H1 (cell line): ENCODE results near the gene FGF14. TPM values are rescaled to one million over a fixed set of nuclear protein-coding genes. Genes with fewer than 3 reads are reported as not detected.

Experiments used
- CTCF ChIA-PET: fragments of 300-600 bp; sonication (Branson Sonifier 250); formaldehyde crosslinking; loops from one replicate; lab custom pipeline; 2021; ENCODE audit not compliant: partially characterized antibody; lab: Charles Lee
- POLR2A ChIA-PET: fragments of 300-600 bp; sonication (Branson Sonifier 250); formaldehyde crosslinking; loops from one replicate; lab custom pipeline; 2021; ENCODE audit warnings: inconsistent platforms; ENCODE audit not compliant: partially characterized antibody; lab: Charles Lee
- DNase-seq, 2 experiments: peaks; one replicate each; pipeline versions ENCODE4 v3.0.0 to v3.0.0-alpha.2; 2010 to 2022; ENCODE audit warnings: low spot score in 2 of 2, low read depth in 1 of 2, mixed read lengths in 1 of 2
- FAIRE-seq: peaks from 2 replicates; lab custom pipeline; 2011; peaks lifted over from hg19 to GRCh38; lab: Jason Lieb, UNC
- H2AFZ ChIP-seq: 2 replicates; pipeline ENCODE4 v1.8.1; 2012; ENCODE audit warnings: low read length, inconsistent platforms
- H2AK5ac ChIP-seq: 2 replicates; pipeline ENCODE4 v1.6.1; 2013; ENCODE audit warnings: low read depth, low read length
- H2BK120ac ChIP-seq: replicated peaks from 2 replicates; pipeline ENCODE3; 2013; ENCODE audit warnings: low read depth, low read length, inconsistent platforms
- H2BK12ac ChIP-seq: 2 replicates; pipeline ENCODE4 v1.6.1; 2013; ENCODE audit warnings: low read depth, low read length
- H2BK15ac ChIP-seq: 2 replicates; pipeline ENCODE4 v1.6.1; 2013; ENCODE audit warnings: low read length
- H2BK20ac ChIP-seq: 2 replicates; pipeline ENCODE4 v1.6.1; 2013; ENCODE audit warnings: low read length
- H2BK5ac ChIP-seq: 2 replicates; pipeline ENCODE4 v1.6.1; 2013; ENCODE audit warnings: low read depth, low read length
- H3K14ac ChIP-seq: 2 replicates; pipeline ENCODE4 v1.6.1; 2013; ENCODE audit warnings: inconsistent platforms; ENCODE audit not compliant: insufficient read length
- H3K18ac ChIP-seq: 2 replicates; pipeline ENCODE4 v1.6.1; 2013; ENCODE audit warnings: low read length; ENCODE audit errors: extremely low read depth
- H3K23ac ChIP-seq: 2 replicates; pipeline ENCODE4 v1.6.1; 2013; ENCODE audit warnings: inconsistent platforms; ENCODE audit not compliant: insufficient read length
- H3K23me2 ChIP-seq: 2 replicates; pipeline ENCODE4 v1.6.1; 2013; ENCODE audit warnings: low read depth, low read length
- H3K27ac ChIP-seq: 2 replicates; pipeline ENCODE4 v1.6.1; 2011; ENCODE audit warnings: low read depth, low read length, inconsistent platforms
- H3K27me3 ChIP-seq, 4 experiments: replicated peaks in 1 of 4; 1 replicate in 1 of 4; 2 replicates in 3 of 4; pipeline versions ENCODE4 v1.6.1 to v1.8.1; 2011 to 2013; ENCODE audit warnings: low read length in 3 of 4, mild to moderate bottlenecking in 3 of 4, inconsistent platforms in 2 of 4, mixed read lengths in 2 of 4, moderate library complexity in 1 of 4; ENCODE audit not compliant: control insufficient read depth in 3 of 4, insufficient read depth in 3 of 4; ENCODE audit errors: extremely low read depth in 1 of 4
- H3K36me3 ChIP-seq, 4 experiments: 2 replicates each; pipeline versions ENCODE4 v1.6.1 to v1.8.1; 2011 to 2013; ENCODE audit warnings: mild to moderate bottlenecking in 4 of 4, low read length in 3 of 4, moderate library complexity in 2 of 4, control low read depth in 1 of 4, inconsistent platforms in 1 of 4; ENCODE audit not compliant: insufficient read depth in 4 of 4, control insufficient read depth in 2 of 4
- H3K4ac ChIP-seq: replicated peaks from 2 replicates; pipeline ENCODE3; 2013; ENCODE audit warnings: low read length, low read depth, mixed read lengths, inconsistent platforms; ENCODE audit not compliant: insufficient read length
- H3K4me1 ChIP-seq, 4 experiments: replicated peaks in 1 of 4; 1 replicate in 1 of 4; 2 replicates in 3 of 4; pipeline versions ENCODE4 v1.6.1 to v1.8.1; 2011 to 2013; ENCODE audit warnings: low read length in 3 of 4, inconsistent platforms in 2 of 4, mixed read lengths in 1 of 4; ENCODE audit not compliant: insufficient read depth in 4 of 4, control insufficient read depth in 3 of 4
- H3K4me2 ChIP-seq, 2 experiments: 2 replicates each; pipeline versions ENCODE4 v1.6.1 to v1.8.1; 2011 to 2013; ENCODE audit warnings: low read depth in 2 of 2, low read length in 2 of 2, control low read depth in 1 of 2, inconsistent platforms in 1 of 2, mild to moderate bottlenecking in 1 of 2; ENCODE audit not compliant: insufficient read depth in 1 of 2
- H3K4me3 ChIP-seq, 4 experiments: fragments of 200-600, 300-600 bp in 1 of 4; sonication (generic), shearing (Covaris generic), sonication (Bioruptor Twin) in 1 of 4; 2 replicates each; pipeline versions ENCODE4 v1.5.1 to v1.8.1; 2011 to 2016; ENCODE audit warnings: low read length in 4 of 4, low read depth in 3 of 4, control low read depth in 2 of 4, inconsistent platforms in 2 of 4, mild to moderate bottlenecking in 2 of 4, mixed read lengths in 1 of 4, moderate library complexity in 1 of 4; ENCODE audit not compliant: insufficient read depth in 2 of 4; ENCODE audit errors: extremely low read depth in 1 of 4
- H3K56ac ChIP-seq: replicated peaks from 2 replicates; pipeline ENCODE3; 2013; ENCODE audit warnings: low read depth, mild to moderate bottlenecking, mixed read lengths, low read length, inconsistent platforms; ENCODE audit not compliant: insufficient read length
- H3K79me1 ChIP-seq: 2 replicates; pipeline ENCODE4 v1.6.1; 2013; ENCODE audit warnings: low read depth, low read length, control low read depth
- H3K79me2 ChIP-seq, 2 experiments: 2 replicates each; pipeline versions ENCODE4 v1.6.1 to v1.8.1; 2012 to 2013; ENCODE audit warnings: low read length in 2 of 2, mild to moderate bottlenecking in 2 of 2, inconsistent platforms in 1 of 2; ENCODE audit not compliant: insufficient read depth in 2 of 2, control insufficient read depth in 1 of 2
- H3K9ac ChIP-seq, 4 experiments: replicated peaks in 1 of 4; 1 replicate in 1 of 4; 2 replicates in 3 of 4; pipeline versions ENCODE4 v1.6.1 to v1.8.1; 2011 to 2013; ENCODE audit warnings: low read depth in 3 of 4, low read length in 3 of 4, control low read depth in 2 of 4, mild to moderate bottlenecking in 2 of 4, moderate library complexity in 2 of 4, inconsistent platforms in 1 of 4; ENCODE audit errors: extremely low read depth in 1 of 4
- H3K9me3 ChIP-seq, 2 experiments: 2 replicates each; pipeline versions ENCODE4 v1.6.1 to v1.8.1; 2012 to 2013; ENCODE audit warnings: mild to moderate bottlenecking in 2 of 2, moderate library complexity in 2 of 2, control low read depth in 1 of 2, inconsistent platforms in 1 of 2, low read depth in 1 of 2, low read length in 1 of 2, mixed read lengths in 1 of 2; ENCODE audit not compliant: insufficient read depth in 2 of 2
- H4K20me1 ChIP-seq, 2 experiments: replicated peaks in 1 of 2; 2 replicates each; pipeline versions ENCODE3 to v1.8.1; 2011 to 2013; ENCODE audit warnings: inconsistent platforms in 2 of 2, low read length in 2 of 2, mild to moderate bottlenecking in 1 of 2; ENCODE audit not compliant: insufficient read depth in 2 of 2, control insufficient read depth in 1 of 2
- H4K5ac ChIP-seq: 2 replicates; pipeline ENCODE4 v1.6.1; 2013; ENCODE audit warnings: low read length, low read depth, mixed read lengths, inconsistent platforms; ENCODE audit not compliant: insufficient read length
- H4K8ac ChIP-seq: 2 replicates; pipeline ENCODE4 v1.8.0; 2013; ENCODE audit warnings: mild to moderate bottlenecking, moderate library complexity, low read length, inconsistent platforms; ENCODE audit not compliant: insufficient read depth; ENCODE audit errors: extremely low read depth
- H4K91ac ChIP-seq: replicated peaks from 2 replicates; pipeline ENCODE3; 2013; ENCODE audit warnings: low read length, mixed read lengths, inconsistent platforms; ENCODE audit not compliant: insufficient read length
- FOSL1 ChIP-seq: IDR thresholded peaks from 2 replicates; pipeline ENCODE4 v1.6.1; 2011; ENCODE audit warnings: mild to moderate bottlenecking, low read depth, low read length, moderate library complexity; ENCODE audit not compliant: insufficient read depth
- WGBS, 2 experiments: shearing (Covaris generic) in 1 of 2; methylation state at CpG; one replicate each; pipeline versions ENCODE4 v1.1.6 to v1.1.7; 2013 to 2015; ENCODE audit warnings: low lambda C conversion rate in 2 of 2, mixed read lengths in 2 of 2, inconsistent platforms in 1 of 2, low coverage in 1 of 2, missing lambda C conversion rate in 1 of 2; ENCODE audit not compliant: insufficient replicate concordance in 2 of 2, insufficient coverage in 1 of 2, insufficient read length in 1 of 2; ENCODE audit errors: extremely low coverage in 1 of 2, missing lambda C conversion rate in 1 of 2; 5-methylcytosine and 5-hydroxymethylcytosine counted together
- polyA plus RNA-seq, 7 experiments: library from polyadenylated mRNA; depleted of rRNA in 3 of 7; stranded (reverse) in 5 of 7; unstranded in 2 of 7; fragments of >200 nt in 5 of 7; fragments of 200-250 nt in 2 of 7; gene quantifications; 1 replicate in 5 of 7; 2 replicates in 1 of 7; 4 replicates in 1 of 7; pipeline versions ENCODE4 v1.2.1 to v1.2.3, GENCODE V29; 2011 to 2013; ENCODE audit warnings: missing spikeins in 2 of 7, mixed read lengths in 2 of 7
- total RNA-seq: library from RNA; stranded (reverse); fragmentation: NEBNext Ultra II Directional; extraction: Animal tissue kit (Norgen Biotek cat#: 25700); gene quantifications from 2 replicates; pipeline ENCODE4 v1.2.1, GENCODE V29; 2021

FGF14 gene
- total and polyA plus RNA-seq, 2 of the 8 experiments (the other 6 are each of a cell fraction or from before 2014, with no cell fraction given), result 0.05 to 0.58 TPM

- no peak overlapping the region for H4K91ac ChIP-seq
- CTCF ChIA-PET, result no interaction called here
- WGBS, 2 experiments, result 87% methylated on average over 3 of the region's 3 CpGs; no CpG with 5 or more reads in 1 of the 2 experiments
- H2BK15ac ChIP-seq, result no peak overlapping the region
- H3K4me3 ChIP-seq, result no peak overlapping the region
- H2BK5ac ChIP-seq, result no peak overlapping the region
- H3K36me3 ChIP-seq, result no peaks in the 10 kb centered on the region
- H3K4ac ChIP-seq, result no peak overlapping the region
- H3K23me2 ChIP-seq, result no peaks in the 10 kb centered on the region
- TF ChIP-seq FOSL1, result no peak
- H2BK12ac ChIP-seq, result no peak overlapping the region
- H3K79me1 ChIP-seq, result no peaks in the 10 kb centered on the region
- H3K27ac ChIP-seq, result no peak overlapping the region
- H3K9ac ChIP-seq, result no peak overlapping the region
- H3K56ac ChIP-seq, result no peak overlapping the region
- H3K4me2 ChIP-seq, result no peak overlapping the region
- H2AK5ac ChIP-seq, result no peak overlapping the region
- DNase-seq, result no peak
- no peaks in the 10 kb centered on the region for H3K79me2 ChIP-seq
- H3K27me3 ChIP-seq, result no peaks in the 10 kb centered on the region
- no peak overlapping the region for H4K5ac ChIP-seq
- no peak for FAIRE-seq
- no peaks in the 10 kb centered on the region for H4K20me1 ChIP-seq
- no peak overlapping the region for H3K14ac ChIP-seq
- H3K4me1 ChIP-seq, result no peaks in the 10 kb centered on the region
- no peak overlapping the region for H2BK120ac ChIP-seq
- no peak overlapping the region for H3K18ac ChIP-seq
- POLR2A ChIA-PET, result no interaction called here
- no peak overlapping the region for H2BK20ac ChIP-seq
- no peak overlapping the region for H2AFZ ChIP-seq
- H3K9me3 ChIP-seq, result no peaks in the 10 kb centered on the region
- H3K23ac ChIP-seq, result no peak overlapping the region
- no peak overlapping the region for H4K8ac ChIP-seq
Measured at GRCh38 chr13:102294407-102295018, 107.3 kb downstream of the FGF14 start.
